HT-29 (cell line): ENCODE data around the gene HELZ2. TPM values are rescaled to one million over a fixed set of nuclear protein-coding genes. Genes with fewer than 3 reads are reported as not detected.

ENCODE experiments used
- DNase-seq: peaks from one replicate; pipeline ENCODE4 v3.0.0-alpha.2; 2015; ENCODE audit warnings: low spot score
- total RNA-seq: library from RNA; depleted of rRNA; stranded (reverse); fragments of >200 nt; shearing (Covaris generic); gene quantifications from 2 replicates; pipeline ENCODE4 v1.2.3, GENCODE V29; 2014; rRNA removed

Gene HELZ2
- total RNA-seq, 1 experiment from 2014 or later = 163 TPM

GRCh38 chr20:63527184-63527583 is 46.9 kb downstream of the HELZ2 start:
- no peak for DNase-seq

GRCh38 chr20:63525971-63526370 is 48.1 kb downstream of the HELZ2 start:
- DNase-seq = peak; percentile 55

- DNase-seq = peak; percentile 50
Measured at GRCh38 chr20:63525185-63525584, 48.9 kb downstream of the HELZ2 start.

Other genes starting within 250 kb of the HELZ2 start
- gene CHRNA4, start 212.9 kb downstream of the HELZ2 start, total RNA-seq = not detected in 2 replicates
- gene KCNQ2, start 101.6 kb downstream of the HELZ2 start, total RNA-seq = 0.08 and 0.13 TPM in 2 replicates
- gene EEF1A2, start 75.2 kb downstream of the HELZ2 start, total RNA-seq = 29.8 and 38.0 TPM in 2 replicates
- 384 and 468 TPM in 2 replicates for gene PPDPF, start 53.5 kb downstream of the HELZ2 start, total RNA-seq
- gene PTK6, start 36.9 kb downstream of the HELZ2 start, total RNA-seq = 26.3 and 31.1 TPM in 2 replicates
- gene SRMS, start 26.5 kb downstream of the HELZ2 start, total RNA-seq = 0.13 TPM in 1 of 2 replicates, not detected in the other
- gene FNDC11, start 20.1 kb downstream of the HELZ2 start, total RNA-seq = 2.2 and 2.4 TPM in 2 replicates
- 42.5 and 43.6 TPM in 2 replicates for gene GMEB2, start 52.9 kb upstream of the HELZ2 start, total RNA-seq
- gene STMN3, start 79.2 kb upstream of the HELZ2 start, total RNA-seq = 4.7 and 7.0 TPM in 2 replicates
- gene RTEL1, start 84.1 kb upstream of the HELZ2 start, total RNA-seq = 43.0 and 55.1 TPM in 2 replicates
- 4.1 and 4.9 TPM in 2 replicates for gene TNFRSF6B, start 122.4 kb upstream of the HELZ2 start, total RNA-seq
- 82.0 and 86.1 TPM in 2 replicates for gene ARFRP1, start 133.7 kb upstream of the HELZ2 start, total RNA-seq
- gene ZGPAT, start 133.8 kb upstream of the HELZ2 start, total RNA-seq = 52.1 and 68.6 TPM in 2 replicates
- gene LIME1, start 162.4 kb upstream of the HELZ2 start, total RNA-seq = 267 and 295 TPM in 2 replicates
- 200 and 229 TPM in 2 replicates for gene SLC2A4RG, start 165.5 kb upstream of the HELZ2 start, total RNA-seq